Heart right ventricle (tissue), 16 donors: ENCODE results near the gene CEP57L1. TPM values are rescaled to one million over a fixed set of nuclear protein-coding genes. Genes with fewer than 3 reads are reported as not detected.
"Not testable (repeated sequence)": the region's sequence is repeated elsewhere in the genome, so short reads cannot be mapped to it uniquely, and the experiment has no call there.

ENCODE experiments used
- ATAC-seq, 8 donors: fragments of 200-7000 bp; cut with Tn5 transposase; one replicate each; pipeline ENCODE4 v1.9.1; 2020; ENCODE audit warnings: mild to moderate bottlenecking in 8 of 8, moderate library complexity in 8 of 8, moderate number of reproducible peaks in 1 of 8
- DNase-seq, 2 donors: peaks; one replicate each; pipeline ENCODE4 v3.0.0-alpha.2; 2020
- H3K27ac ChIP-seq, 10 donors: fragments of 200-600 bp; sonication (generic) in 2 of 10; one replicate each; pipeline versions ENCODE4 v1.5.0 to v1.8.0; 2020 to 2022; ENCODE audit warnings: mild to moderate bottlenecking in 3 of 10
- H3K27me3 ChIP-seq, 7 donors: fragments of 200-600 bp; one replicate each; pipeline ENCODE4 v1.8.0; 2021 to 2022; ENCODE audit warnings: mild to moderate bottlenecking in 2 of 7
- H3K36me3 ChIP-seq, 9 donors: fragments of 200-600 bp; sonication (generic) in 1 of 9; one replicate each; pipeline versions ENCODE4 v1.5.0 to v1.8.0; 2020 to 2022; ENCODE audit warnings: mild to moderate bottlenecking in 2 of 9
- H3K4me1 ChIP-seq, 9 donors: fragments of 200-600 bp; sonication (generic) in 1 of 9; one replicate each; pipeline versions ENCODE4 v1.5.0 to v1.8.0; 2020 to 2022; ENCODE audit warnings: mild to moderate bottlenecking in 4 of 9
- H3K4me3 ChIP-seq, 10 donors: fragments of 200-600 bp; sonication (generic) in 2 of 10; one replicate each; pipeline versions ENCODE4 v1.5.0 to v1.8.0; 2020 to 2022; ENCODE audit warnings: mild to moderate bottlenecking in 7 of 10, moderate library complexity in 2 of 10
- H3K9me3 ChIP-seq, 11 donors: fragments of 200-600 bp in 10 of 11; sonication (generic) in 2 of 11; one replicate each; pipeline versions ENCODE4 v1.5.0 to v1.8.0; 2013 to 2022; ENCODE audit warnings: mild to moderate bottlenecking in 2 of 11, control low read depth in 1 of 11, moderate library complexity in 1 of 11
- CTCF ChIP-seq, 9 donors: fragments of 200-600 bp; sonication (generic) in 2 of 9; IDR thresholded peaks; one replicate each; pipeline versions ENCODE4 v1.5.0 to v1.8.0; 2021 to 2022; ENCODE audit warnings: antibody characterized with exemption in 9 of 9, mild to moderate bottlenecking in 5 of 9, moderate library complexity in 1 of 9
- WGBS, 2 donors: extraction: QIAGEN DNeasy Blood & Tissue Kit; methylation state at CpG; one replicate each; pipeline ENCODE4 v1.1.7; 2013; ENCODE audit warnings: inconsistent platforms in 1 of 2; 5-methylcytosine and 5-hydroxymethylcytosine counted together
- intact Hi-C, 10 donors: fragments of 100-400 bp; cut with DNase I; formaldehyde crosslinking; loops; one replicate each; pipeline versions ENCODE4 v1.11.1 to v1.14.2; 2022
- polyA plus RNA-seq, 2 donors: library from polyadenylated mRNA; stranded (reverse); fragments of 200-250 nt; gene quantifications; one replicate each; pipeline ENCODE4 v1.2.3, GENCODE V29; 2013
- total RNA-seq, 10 donors: library from RNA; stranded (reverse); fragmentation: NEBNext Ultra II Directional in 3 of 10; extraction: Animal tissue kit (Norgen Biotek cat#: 25700) in 3 of 10; gene quantifications; one replicate each; pipeline versions ENCODE4 v1.2.1 to v1.2.4, GENCODE V29; 2021 to 2023
- donor health status: Arrhythmogenic right ventricular cardiomyopathy.
- donor health status: ischemic (EF 13 %, LVEDD 7.1; RV severe dilation, severe dysfunction).
- donor health status: healthy with polysubstance abuse.
- donor health status: DM: no; HTN: yes; CAD: no.
- donor health status: DM: no; HTN: no; CAD: no.
- donor health status: ischemic (EF 25% LVEDD 6.9; RV normal size, moderate dysfunction).
- donor health status: ischemic (EF 25% LVEDD 5.7; RV mildly dilated, moderate dysfunction).
- donor health status: healthy.
- donor health status: DM: yes; HTN: yes; CAD: no.
- donor health status: Ischemic cardiomyopathy.
- donor health status: ischemic (EF 35%, LVEDD 5.7; RV mildly dilated, moderate dysfunction).
- donor health status: nonischemic (EF 11% LVEDD 7.7; RV severe dilation, severe dysfunction).
- donor health status: DM: yes; HTN: yes; CAD: no.
- donor health status: PGD.
- donor health status: ischemic (EF 29% LVEDD 5.4; RV normal size, mild dysfunction).
- donor health status: nonischemic (EF 23%, LVEDD 6.1; RV moderate dilation, normal function).

The CEP57L1 gene
- total and polyA plus RNA-seq, 12 donors = 4.2 to 17.4 (median 9.6) TPM

- H3K27me3 ChIP-seq = no peaks in the 10 kb centered on the region
- intact Hi-C loops = no loop called here
- H3K4me1 ChIP-seq = no peaks in the 10 kb centered on the region
- peaks cover 0 to 24% (median 2%) of the 10 kb centered on the region in 9 donors for H3K36me3 ChIP-seq
- 91% methylated on average over 3 of the region's 3 CpGs for WGBS, 2 donors
- no peak for ATAC-seq
- H3K4me3 ChIP-seq = no peak overlapping the region
- no peaks in the 10 kb centered on the region for H3K9me3 ChIP-seq
- DNase-seq = no peak
- TF ChIP-seq CTCF (IDR thresholded peaks at IDR 0.05) = no peak
- H3K27ac ChIP-seq = no peak overlapping the region
Measured at GRCh38 chr6:109130065-109130464, 34.8 kb downstream of the CEP57L1 start.

DNA sequence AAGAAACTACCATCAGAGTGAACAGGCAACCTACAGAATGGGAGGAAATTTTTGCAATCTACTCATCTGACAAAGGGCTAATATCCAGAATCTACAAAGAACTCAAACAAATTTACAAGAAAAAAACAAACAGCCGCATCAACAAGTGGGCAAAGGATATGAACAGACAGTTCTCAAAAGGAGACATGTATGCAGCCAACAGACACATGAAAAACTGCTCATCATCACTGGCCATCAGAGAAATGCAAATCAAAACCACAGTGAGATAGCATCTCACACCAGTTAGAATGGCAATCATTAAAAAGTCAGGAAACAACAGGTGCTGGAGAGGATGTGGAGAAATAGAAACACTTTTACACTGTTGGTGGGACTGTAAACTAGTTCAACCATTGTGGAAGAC lies 40.3 kb downstream of the CEP57L1 start:
- H3K36me3 ChIP-seq = peaks cover 0 to 18% (median 0%) of the 10 kb centered on the region in 9 donors
- H3K27ac ChIP-seq, ATAC-seq, H3K4me1 ChIP-seq, H3K9me3 ChIP-seq, H3K27me3 ChIP-seq, intact Hi-C loops, DNase-seq, H3K4me3 ChIP-seq: not testable (repeated sequence)
- 96 to 97% methylated on average over 1 of the region's 1 CpG for WGBS, 2 donors

- H3K27me3 ChIP-seq, H3K27ac ChIP-seq, H3K4me1 ChIP-seq, H3K9me3 ChIP-seq, intact Hi-C loops, DNase-seq, H3K4me3 ChIP-seq, ATAC-seq: not testable (repeated sequence)
- WGBS, 2 donors = 87 to 98% methylated on average over 5 to 6 of the region's 6 CpGs
- peaks cover 0 to 21% (median 0%) of the 10 kb centered on the region in 9 donors for H3K36me3 ChIP-seq
Measured at GRCh38 chr6:109136039-109136438, 40.7 kb downstream of the CEP57L1 start.

- ATAC-seq, H3K27me3 ChIP-seq, H3K4me1 ChIP-seq, H3K27ac ChIP-seq, DNase-seq, H3K4me3 ChIP-seq, intact Hi-C loops, H3K9me3 ChIP-seq: not testable (repeated sequence)
- H3K36me3 ChIP-seq = peaks cover 0 to 23% (median 0%) of the 10 kb centered on the region in 9 donors
- 91 to 98% methylated on average over 6 of the region's 6 CpGs for WGBS, 2 donors
Measured at GRCh38 chr6:109136530-109136929, 41.2 kb downstream of the CEP57L1 start.

DNA sequence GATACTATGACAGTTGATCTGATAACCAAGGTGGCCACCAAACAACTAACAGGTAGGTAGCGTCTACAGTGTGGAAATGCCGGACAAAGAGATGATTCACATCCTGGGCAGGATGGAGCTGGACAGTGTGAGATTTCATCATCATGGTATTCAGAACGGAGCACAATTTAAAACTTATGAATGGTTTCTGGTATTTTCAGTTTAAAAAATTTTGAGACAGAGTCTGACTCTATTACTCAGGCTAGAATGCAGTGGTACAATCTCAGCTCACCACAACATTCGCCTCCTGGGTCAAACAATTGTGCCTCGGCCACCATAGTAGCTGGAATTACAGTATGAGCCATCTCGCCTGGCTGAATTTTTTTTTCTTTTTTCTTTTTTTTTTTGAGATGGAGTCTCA lies 43.8 kb downstream of the CEP57L1 start:
- no peak for DNase-seq
- Histone ChIP-seq H3K36me3 (peaks cover 0 to 21% (median 5%) of the 10 kb centered on the region in 9 donors), H3K4me3 (no peak overlapping the region), H3K27ac (no peak overlapping the region), H3K9me3 (peaks cover 0 to 8% (median 0%) of the 10 kb centered on the region in 11 donors), H3K27me3 (no peaks in the 10 kb centered on the region), H3K4me1 (peaks cover 0 to 4% (median 0%) of the 10 kb centered on the region in 9 donors)
- 82 to 92% methylated on average over 6 of the region's 6 CpGs for WGBS, 2 donors
- intact Hi-C loops = no loop called here
- peak in 1 of 8 donors; percentile 29 for ATAC-seq
- no peak for TF ChIP-seq CTCF (IDR thresholded peaks at IDR 0.05)

GRCh38 chr6:109142067-109142466 lies 46.8 kb downstream of the CEP57L1 start:
- H3K36me3 ChIP-seq = peaks cover 0 to 23% (median 5%) of the 10 kb centered on the region in 9 donors
- H3K9me3 ChIP-seq, H3K27ac ChIP-seq, ATAC-seq, DNase-seq, H3K27me3 ChIP-seq, H3K4me1 ChIP-seq, intact Hi-C loops, H3K4me3 ChIP-seq: not testable (repeated sequence)
